Esophagus squamous epithelium (tissue), 5 donors: ENCODE results near the gene VWCE. TPM values are rescaled to one million over a fixed set of nuclear protein-coding genes. Genes with fewer than 3 reads are reported as not detected.
A peak's percentile ranks its signal among the peaks of the same experiment; 100 is the strongest.
"Not testable (repeated sequence)": the region's sequence is repeated elsewhere in the genome, so short reads cannot be mapped to it uniquely, and the experiment has no call there.

Experiments used
- DNase-seq: peaks from one replicate; lab custom pipeline; 2025; lab: John Stamatoyannopoulos, UW
- H3K27ac ChIP-seq, 4 donors: fragments of 200-600 bp; sonication (generic); one replicate each; pipeline ENCODE4 v1.5.1; 2016 to 2019; ENCODE audit warnings: mild to moderate bottlenecking in 1 of 4
- H3K27me3 ChIP-seq, 4 donors: fragments of 200-600 bp; sonication (generic); 1 replicate in 3 of 4; 2 replicates in 1 of 4; pipeline versions ENCODE4 v1.5.1 to v1.6.0; 2017 to 2021; ENCODE audit warnings: antibody characterized with exemption in 1 of 4
- H3K36me3 ChIP-seq, 3 donors: fragments of 200-600 bp; sonication (generic); one replicate each; pipeline ENCODE4 v1.5.1; 2016 to 2019
- H3K4me1 ChIP-seq, 3 donors: fragments of 200-600 bp; sonication (generic); one replicate each; pipeline ENCODE4 v1.5.1; 2017 to 2019
- H3K4me3 ChIP-seq, 4 donors: fragments of 200-600 bp; sonication (generic); 1 replicate in 3 of 4; 2 replicates in 1 of 4; pipeline ENCODE4 v1.5.1; 2016 to 2019; ENCODE audit warnings: mild to moderate bottlenecking in 2 of 4, moderate library complexity in 1 of 4
- H3K9me3 ChIP-seq, 3 donors: fragments of 200-600 bp; sonication (generic); one replicate each; pipeline ENCODE4 v1.5.1; 2016 to 2019
- CTCF ChIP-seq, 6 experiments: fragments of 450-650 bp in 4 of 6; fragments of 200-600 bp in 2 of 6; sonication (generic) in 2 of 6; IDR thresholded peaks; one replicate each; pipeline ENCODE4 v1.5.1; 2016 to 2019; ENCODE audit warnings: antibody characterized with exemption in 6 of 6, mild to moderate bottlenecking in 4 of 6, moderate library complexity in 4 of 6
- POLR2A ChIP-seq, 4 donors: fragments of 450-650 bp; IDR thresholded peaks; one replicate each; pipeline ENCODE4 v1.6.1; 2017; ENCODE audit warnings: antibody characterized with exemption in 4 of 4, mild to moderate bottlenecking in 4 of 4, moderate library complexity in 3 of 4
- WGBS, 2 donors: methylation state at CpG; one replicate each; pipeline ENCODE4 v1.1.5; 2018; 5-methylcytosine and 5-hydroxymethylcytosine counted together
- intact Hi-C: fragments of 100-400 bp; cut with DNase I; formaldehyde crosslinking; loops from one replicate; pipeline ENCODE4 v1.15.0; 2022
- total RNA-seq, 4 donors: library from RNA; depleted of rRNA; stranded (reverse); fragments of >200 nt; gene quantifications; one replicate each; pipeline ENCODE4 v1.1.0, GENCODE V29; 2016
- donor health status: DM: yes; HTN: yes; CAD: no.

VWCE gene
- total RNA-seq, 4 donors from 2014 or later: 0.09 to 1.5 (median 0.30) TPM

- DNase-seq: no peak
- H3K4me1 ChIP-seq: no peaks in the 10 kb centered on the region
- TF ChIP-seq CTCF (IDR thresholded peaks at IDR 0.05) (no peak), POLR2A (IDR thresholded peaks at IDR 0.05) (no peak)
- WGBS, 2 donors: 80 to 98% methylated on average over 1 to 4 of the region's 6 CpGs
- H3K4me3 ChIP-seq: no peak overlapping the region
- H3K27me3 ChIP-seq: no peaks in the 10 kb centered on the region
- H3K36me3 ChIP-seq: no peaks in the 10 kb centered on the region
- intact Hi-C loops: no loop called here
- no peak overlapping the region for H3K27ac ChIP-seq
- no peaks in the 10 kb centered on the region for H3K9me3 ChIP-seq
Measured at GRCh38 chr11:61264371-61264770, 30.7 kb downstream of the VWCE start.

- intact Hi-C loops: loop anchor here (10.0 kb wide), 1 partner anchor 125 kb away; no protein-coding TSS in a partner anchor
- no peak overlapping the region for H3K4me3 ChIP-seq
- no peaks in the 10 kb centered on the region for H3K36me3 ChIP-seq
- H3K27ac ChIP-seq: no peak overlapping the region
- no peaks in the 10 kb centered on the region for H3K9me3 ChIP-seq
- H3K27me3 ChIP-seq: no peaks in the 10 kb centered on the region
- DNase-seq: no peak
- 88 to 96% methylated on average over 6 of the region's 6 CpGs for WGBS, 2 donors
- TF ChIP-seq CTCF (IDR thresholded peaks at IDR 0.05): no peak
- TF ChIP-seq POLR2A (IDR thresholded peaks at IDR 0.05): no peak
- no peaks in the 10 kb centered on the region for H3K4me1 ChIP-seq
Measured at GRCh38 chr11:61259363-61259762, 35.8 kb downstream of the VWCE start.

GRCh38 chr11:61258546-61258945 is 36.6 kb downstream of the VWCE start:
- WGBS, 2 donors: 71 to 85% methylated on average over 2 to 4 of the region's 9 CpGs
- intact Hi-C loops: loop anchor here (10.0 kb wide), 1 partner anchor 126 kb away; no protein-coding TSS in a partner anchor
- no peak for DNase-seq
- no peaks in the 10 kb centered on the region for H3K4me1 ChIP-seq
- no peak for TF ChIP-seq POLR2A (IDR thresholded peaks at IDR 0.05)
- H3K36me3 ChIP-seq: no peaks in the 10 kb centered on the region
- H3K4me3 ChIP-seq: no peak overlapping the region
- H3K27me3 ChIP-seq: no peaks in the 10 kb centered on the region
- no peak overlapping the region for H3K27ac ChIP-seq
- H3K9me3 ChIP-seq: no peaks in the 10 kb centered on the region

- Histone ChIP-seq H3K9me3 (no peaks in the 10 kb centered on the region), H3K4me1 (no peaks in the 10 kb centered on the region), H3K36me3 (no peaks in the 10 kb centered on the region), H3K4me3 (no peak overlapping the region), H3K27ac (no peak overlapping the region), H3K27me3 (no peaks in the 10 kb centered on the region)
- no peak for TF ChIP-seq CTCF (IDR thresholded peaks at IDR 0.05)
- no peak for TF ChIP-seq POLR2A (IDR thresholded peaks at IDR 0.05)
- intact Hi-C loops: loop anchor here (10.0 kb wide), 1 partner anchor 128 kb away; no protein-coding TSS in a partner anchor
- WGBS, 2 donors: 73 to 86% methylated on average over 6 to 14 of the region's 18 CpGs
- DNase-seq: no peak
Measured at GRCh38 chr11:61256710-61257482, 38.2 kb downstream of the VWCE start.

- Histone ChIP-seq H3K36me3 (no peaks in the 10 kb centered on the region), H3K27me3 (no peaks in the 10 kb centered on the region), H3K4me3 (no peak overlapping the region), H3K4me1 (no peaks in the 10 kb centered on the region), H3K27ac (no peak overlapping the region), H3K9me3 (no peaks in the 10 kb centered on the region)
- TF ChIP-seq POLR2A (IDR thresholded peaks at IDR 0.05): no peak
- peak; percentile 56 to 90 (median 79) for TF ChIP-seq CTCF (IDR thresholded peaks at IDR 0.05)
- 50 to 54% methylated on average over 7 to 10 of the region's 12 CpGs for WGBS, 2 donors
- DNase-seq: no peak
- intact Hi-C loops: loop anchor here (10.0 kb wide), 1 partner anchor 130 kb away; no protein-coding TSS in a partner anchor
Measured at GRCh38 chr11:61254403-61255025, 40.6 kb downstream of the VWCE start.

GRCh38 chr11:61252332-61252731 is 42.8 kb downstream of the VWCE start:
- H3K4me1 ChIP-seq, H3K4me3 ChIP-seq, H3K27ac ChIP-seq, H3K36me3 ChIP-seq, H3K27me3 ChIP-seq, DNase-seq, H3K9me3 ChIP-seq: not testable (repeated sequence)
- intact Hi-C loops: loop anchor here (10.0 kb wide), 1 partner anchor 132 kb away; no protein-coding TSS in a partner anchor
- WGBS, 2 donors: 57% methylated on average over 1 of the region's 1 CpG; no CpG with 5 or more reads in 1 of the 2 donors

GRCh38 chr11:61250796-61251765 is 44.0 kb downstream of the VWCE start:
- not testable (repeated sequence) for H3K36me3 ChIP-seq, H3K27ac ChIP-seq, DNase-seq, H3K9me3 ChIP-seq, H3K27me3 ChIP-seq, H3K4me1 ChIP-seq, H3K4me3 ChIP-seq
- WGBS, 2 donors: 64 to 68% methylated on average over 17 to 18 of the region's 20 CpGs
- intact Hi-C loops: loop anchor here (10.0 kb wide), 1 partner anchor 134 kb away; no protein-coding TSS in a partner anchor
